ENCODE data around the gene SLAMF9.
A peak's percentile ranks its signal among the peaks of the same experiment; 100 is the strongest.

SLAMF9 gene

GRCh38 chr1:159945483-159946241, 8.4 kb downstream of the SLAMF9 start, which contains the start of gene IGSF9:
TSS of gene IGSF9 (minus strand) at chr1:159945613. CDS start at chr1:159943454, 2,159 bp downstream.
- peak; percentile 96 for DNase-seq

DNA sequence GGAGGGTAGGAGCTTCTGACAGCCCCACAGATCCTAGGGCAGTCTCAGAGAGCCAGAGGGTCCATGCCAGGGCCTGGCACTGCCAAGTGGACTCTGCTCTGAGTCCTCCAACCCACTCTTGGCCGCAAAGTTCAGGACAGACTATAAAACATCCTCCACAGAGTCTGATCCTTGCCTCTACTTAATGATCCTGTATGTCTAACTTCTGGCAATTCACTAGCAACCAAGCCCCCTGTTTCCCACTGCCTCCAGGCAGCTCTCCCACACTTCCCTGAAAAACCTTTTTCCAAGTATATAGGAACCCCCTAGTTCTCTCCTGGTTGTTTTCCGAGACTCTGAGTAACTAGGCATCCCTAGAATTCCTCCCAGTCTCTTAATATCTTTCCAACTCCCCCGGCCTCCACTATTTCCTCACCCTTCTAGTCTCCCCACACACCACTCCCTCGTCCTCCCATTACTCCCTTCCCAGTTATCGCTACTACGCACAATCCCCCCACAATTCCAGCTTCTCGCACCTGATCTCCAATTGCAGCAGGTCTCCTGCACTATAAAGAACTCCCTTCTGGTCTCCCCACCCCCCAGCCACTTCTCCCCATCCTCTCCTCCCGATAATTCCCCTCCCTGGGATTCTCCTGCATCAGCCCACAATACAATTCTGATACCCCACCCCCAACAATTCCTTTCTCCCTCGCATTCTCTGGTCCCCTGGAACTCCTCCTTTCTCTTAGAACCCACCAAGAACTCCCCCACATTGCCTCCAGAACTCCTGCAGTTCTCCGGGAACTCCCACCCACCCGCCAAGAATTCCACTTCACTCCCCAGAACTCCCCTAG, 9.2 kb downstream of the SLAMF9 start:
- DNase-seq, result no peak

DNA sequence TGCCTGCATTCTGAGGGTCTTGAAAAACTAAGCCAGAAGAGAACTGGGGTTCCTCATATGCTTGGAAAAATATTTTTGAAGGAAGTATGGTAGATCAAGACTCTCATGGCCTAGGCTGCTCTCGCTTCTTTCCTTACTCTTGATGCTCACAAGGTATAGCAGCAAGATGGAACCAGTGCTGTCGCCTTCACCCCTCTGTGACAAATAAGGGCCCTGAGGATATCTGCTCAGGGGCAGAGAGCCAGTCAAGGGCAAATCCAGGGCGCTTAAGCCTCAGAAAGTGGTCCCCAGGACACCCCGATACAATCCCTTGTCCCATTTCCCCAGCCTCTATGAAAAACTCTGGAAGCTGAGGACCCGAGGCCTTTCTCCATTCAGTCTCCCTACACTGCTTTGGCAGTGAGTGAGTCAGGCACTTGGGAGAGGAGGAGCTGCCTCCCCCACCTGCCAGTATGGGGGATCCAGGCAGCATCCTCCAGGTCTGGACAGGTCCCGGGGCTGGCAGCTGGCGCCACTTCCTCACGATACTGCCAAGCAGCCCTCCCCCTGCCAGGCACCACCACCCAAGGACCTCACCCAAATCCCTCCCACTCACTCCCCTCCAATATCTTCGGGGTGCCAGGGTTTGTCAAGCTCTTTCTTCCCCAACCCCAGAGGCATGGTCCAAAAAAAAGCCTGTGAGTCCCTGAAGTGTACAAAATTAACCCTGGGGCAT, 10.0 kb downstream of the SLAMF9 start:
- DNase-seq, result peak; percentile 40

DNA sequence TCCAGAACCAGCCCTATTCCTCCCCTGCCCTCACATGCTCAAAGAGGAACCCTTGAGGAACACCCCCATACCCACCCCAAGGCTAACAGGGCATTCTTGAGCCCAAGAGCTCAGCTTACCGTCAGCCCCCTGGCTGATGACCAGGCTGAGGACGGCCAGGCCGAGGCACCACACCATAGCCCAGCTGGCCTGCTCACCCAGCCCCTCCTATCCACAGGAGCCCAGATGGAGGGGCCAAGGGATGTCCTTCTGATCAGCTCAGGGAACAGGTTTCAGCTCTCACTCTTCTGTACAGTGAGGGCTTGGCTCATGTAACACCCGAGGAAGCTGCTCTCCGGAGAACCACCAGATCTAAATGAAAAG, 10.8 kb downstream of the SLAMF9 start:
- no peak for DNase-seq

GRCh38 chr1:159942632-159943277, 11.3 kb downstream of the SLAMF9 start:
- DNase-seq, result no peak

DNA sequence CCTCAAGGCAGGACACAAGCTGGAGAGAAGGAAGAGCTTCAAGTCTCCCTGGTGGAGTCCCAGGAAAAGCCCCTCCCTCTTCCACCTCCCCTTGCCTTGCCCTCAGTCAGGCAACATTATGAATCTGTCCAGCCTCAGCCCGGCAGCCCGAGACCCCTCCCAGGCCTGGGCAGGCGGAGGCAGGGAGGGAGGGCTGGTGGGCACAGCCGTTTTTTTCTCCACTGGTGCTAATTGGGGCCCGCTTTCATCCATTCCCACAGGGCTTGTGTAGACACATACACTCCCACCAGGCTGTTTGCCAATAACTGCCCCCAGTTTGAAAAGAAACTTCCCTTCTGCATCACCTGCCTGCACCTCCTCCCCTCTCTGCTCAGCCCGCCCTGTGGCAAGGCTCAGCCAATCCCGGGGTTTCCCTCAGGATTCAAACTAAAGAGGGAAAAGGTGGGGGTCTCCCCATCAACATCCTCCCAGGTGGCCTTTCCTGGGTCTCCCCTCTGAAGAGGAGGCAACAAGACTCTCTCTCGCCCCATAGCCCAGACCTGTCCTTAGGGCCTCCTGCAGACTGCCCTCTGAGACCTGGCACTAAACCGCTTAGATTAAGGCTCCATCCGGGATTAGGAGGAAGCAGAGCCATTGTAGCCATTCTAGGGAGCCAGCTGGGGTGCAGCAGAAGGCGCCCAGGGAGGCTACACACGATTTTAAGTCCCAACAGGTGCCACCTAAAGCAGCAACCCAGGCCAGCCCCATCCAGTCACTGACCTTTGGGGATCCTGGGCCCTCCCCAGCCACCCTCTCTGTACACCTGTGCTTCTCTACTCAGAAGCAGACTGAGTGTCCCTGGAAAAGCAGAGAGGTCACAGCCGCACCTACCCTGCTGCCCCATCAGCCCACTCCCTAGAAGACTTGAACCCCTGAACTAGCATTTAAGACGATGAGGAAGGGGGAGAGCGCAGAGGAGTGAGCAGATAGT, 12.2 kb downstream of the SLAMF9 start:
- no peak for DNase-seq

DNA sequence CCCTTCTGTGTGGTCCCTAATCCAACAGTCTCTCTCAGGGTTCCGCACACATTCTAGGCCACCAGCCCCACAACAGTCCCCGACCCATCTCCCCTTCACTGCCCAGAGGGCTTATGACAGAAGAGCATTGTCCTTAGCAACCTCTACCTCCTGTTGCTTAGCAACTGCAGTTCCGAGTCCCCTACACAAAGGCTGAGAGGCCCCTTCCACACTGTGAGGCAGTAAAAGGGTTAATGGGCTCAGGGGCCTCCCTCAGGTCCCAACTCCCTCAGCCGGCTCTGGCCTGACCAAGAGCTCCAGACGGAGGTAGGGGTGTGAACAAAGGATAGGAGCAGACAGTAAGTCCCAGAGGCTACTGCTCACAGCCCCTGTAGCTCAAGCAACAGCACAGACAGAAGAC, 12.9 kb downstream of the SLAMF9 start:
- DNase-seq, result no peak

DNA sequence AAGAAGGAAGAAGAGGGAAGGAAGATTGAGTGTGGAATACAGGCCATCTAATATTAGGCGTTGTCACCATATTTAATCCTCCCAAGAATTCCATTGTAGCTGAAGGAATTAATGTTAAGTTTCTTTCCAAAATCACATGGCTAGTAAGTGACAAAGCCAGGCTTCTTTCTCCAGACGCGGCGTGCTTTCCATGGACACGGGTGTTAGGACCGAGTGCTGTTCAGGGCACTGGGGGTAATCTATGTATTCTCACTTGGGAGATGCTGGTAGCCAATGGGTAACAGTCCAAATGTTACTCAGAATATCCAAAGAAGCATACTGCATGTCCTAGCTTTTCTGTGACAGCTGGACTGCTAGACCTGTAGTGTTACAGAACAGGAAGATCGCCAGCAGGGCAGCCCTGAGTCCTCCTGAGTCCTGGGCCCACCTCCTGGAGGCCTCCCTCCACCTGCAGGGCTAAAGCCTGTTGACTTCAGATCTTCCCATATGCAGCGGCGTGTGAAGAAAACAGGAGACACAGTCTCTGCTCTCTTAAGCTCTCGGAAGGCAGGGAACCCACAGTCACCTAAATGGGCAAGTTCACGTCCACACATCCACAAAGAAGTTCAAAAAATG, 13.9 kb downstream of the SLAMF9 start:
- no peak for DNase-seq

DNA sequence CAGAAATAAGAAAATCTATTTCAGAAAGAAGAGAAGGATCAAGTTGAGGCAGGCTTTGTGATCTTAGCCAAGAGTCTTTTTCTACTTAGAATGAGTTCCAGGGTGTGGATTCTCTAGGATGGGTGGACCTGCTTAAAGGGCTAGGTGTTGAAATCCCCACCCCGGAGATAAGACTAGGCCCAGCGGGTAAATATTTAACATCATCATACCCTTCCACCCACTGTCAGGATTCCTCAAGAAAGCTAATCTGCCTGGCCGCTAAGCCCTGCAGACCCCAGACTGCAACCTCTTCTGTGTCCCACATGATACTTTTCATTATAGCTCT, 14.4 kb downstream of the SLAMF9 start:
- no peak for DNase-seq

DNA sequence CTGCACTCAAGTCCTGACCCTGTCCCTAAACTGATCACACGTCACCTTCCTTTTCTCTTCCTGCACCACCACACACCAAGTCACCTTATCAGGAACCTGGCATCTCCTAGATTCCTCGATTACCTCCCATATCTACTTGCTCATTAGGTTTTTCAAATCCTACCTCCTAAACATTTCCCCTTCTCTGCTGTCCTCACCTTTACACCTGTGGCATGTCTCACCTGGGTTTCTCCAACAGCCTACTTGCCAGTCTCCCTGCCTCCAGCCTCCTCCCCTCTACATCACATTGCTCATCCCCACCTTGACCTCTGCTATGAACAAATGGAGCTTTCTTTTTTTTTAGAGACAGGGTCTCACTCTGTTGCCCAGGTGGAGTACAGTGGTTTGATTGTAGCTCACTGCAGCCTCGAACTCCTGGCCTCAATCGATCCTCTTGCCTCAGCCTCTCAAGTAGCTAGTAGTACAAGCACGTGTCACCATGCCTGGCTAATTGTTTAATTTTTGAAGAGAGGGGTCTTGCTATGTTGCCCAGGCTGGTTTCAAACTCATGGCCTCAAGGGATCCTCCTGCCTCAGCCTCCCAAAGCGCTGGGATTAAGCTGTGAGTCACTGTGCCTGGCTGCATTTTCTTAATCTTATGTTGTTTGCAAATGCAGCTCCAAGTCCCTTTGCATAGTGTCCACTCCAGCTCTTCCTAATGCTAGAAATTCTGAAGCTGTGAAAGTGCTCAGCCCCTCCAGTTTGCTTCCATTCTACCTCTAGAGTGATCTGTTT, 14.9 kb downstream of the SLAMF9 start:
- DNase-seq, result no peak

DNA sequence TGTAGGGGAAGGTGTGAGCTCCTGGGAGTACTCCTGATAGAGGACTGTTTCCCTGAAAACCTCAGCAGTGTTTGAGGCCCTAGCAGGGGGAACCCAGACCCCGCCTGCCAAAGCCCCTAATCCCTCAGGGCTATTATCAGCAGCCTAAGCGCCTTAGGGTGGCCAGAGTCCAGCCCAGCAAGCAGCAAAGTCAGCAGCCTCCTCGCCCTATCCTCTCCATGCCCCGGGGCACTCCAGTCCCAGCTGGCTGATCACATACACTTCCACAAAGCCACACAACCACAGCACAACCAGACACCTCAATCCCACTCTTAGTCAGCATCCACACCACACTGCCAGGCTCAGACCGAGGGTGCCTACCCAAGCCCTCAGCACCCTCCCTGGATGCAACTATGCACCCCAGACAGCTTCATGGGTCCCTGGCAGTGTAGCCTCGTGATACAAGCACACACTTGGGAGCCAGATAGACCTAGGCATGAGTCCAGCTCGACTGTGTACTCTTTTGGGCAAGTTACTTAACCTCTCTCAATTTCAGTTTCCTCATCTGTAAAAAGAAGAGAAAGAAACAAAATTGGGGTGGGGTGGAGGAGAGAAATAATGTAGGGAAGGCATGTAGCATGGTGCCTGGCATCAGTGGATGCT, 15.7 kb downstream of the SLAMF9 start:
- DNase-seq, result no peak

DNA sequence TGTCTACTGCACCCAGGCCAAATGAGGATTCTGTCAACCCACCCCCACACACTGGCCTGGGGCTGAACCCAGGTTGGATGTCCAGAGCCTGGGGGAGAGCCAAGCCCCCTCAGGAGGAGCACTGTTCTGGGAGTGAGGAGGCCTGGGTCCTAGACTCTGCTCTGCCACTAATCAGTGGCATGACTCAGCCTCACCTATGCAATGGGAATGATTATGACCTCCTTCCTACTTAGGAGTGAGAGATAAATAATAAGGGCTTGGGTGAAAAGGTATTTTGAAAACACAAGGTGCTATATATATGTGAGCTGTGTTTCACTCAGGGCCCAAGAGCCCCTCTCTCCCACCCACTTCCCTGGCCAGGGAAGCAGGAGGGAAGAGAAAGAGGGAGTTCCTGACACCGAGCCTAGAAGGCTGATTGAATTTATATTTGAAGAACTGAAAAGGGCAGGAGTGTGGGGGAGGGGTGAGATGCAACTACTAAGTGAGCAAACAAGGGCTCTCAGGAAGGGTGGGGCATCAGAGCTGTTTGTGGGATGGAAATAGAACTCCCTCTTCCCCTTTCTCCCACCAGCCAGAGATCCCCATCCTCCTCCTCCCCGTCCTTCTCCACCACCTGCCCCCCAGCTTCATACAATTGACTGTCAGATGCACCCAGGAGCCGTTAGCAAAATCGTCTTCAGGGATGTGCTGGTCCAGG, 16.8 kb downstream of the SLAMF9 start:
- DNase-seq, result peak; percentile 51

DNA sequence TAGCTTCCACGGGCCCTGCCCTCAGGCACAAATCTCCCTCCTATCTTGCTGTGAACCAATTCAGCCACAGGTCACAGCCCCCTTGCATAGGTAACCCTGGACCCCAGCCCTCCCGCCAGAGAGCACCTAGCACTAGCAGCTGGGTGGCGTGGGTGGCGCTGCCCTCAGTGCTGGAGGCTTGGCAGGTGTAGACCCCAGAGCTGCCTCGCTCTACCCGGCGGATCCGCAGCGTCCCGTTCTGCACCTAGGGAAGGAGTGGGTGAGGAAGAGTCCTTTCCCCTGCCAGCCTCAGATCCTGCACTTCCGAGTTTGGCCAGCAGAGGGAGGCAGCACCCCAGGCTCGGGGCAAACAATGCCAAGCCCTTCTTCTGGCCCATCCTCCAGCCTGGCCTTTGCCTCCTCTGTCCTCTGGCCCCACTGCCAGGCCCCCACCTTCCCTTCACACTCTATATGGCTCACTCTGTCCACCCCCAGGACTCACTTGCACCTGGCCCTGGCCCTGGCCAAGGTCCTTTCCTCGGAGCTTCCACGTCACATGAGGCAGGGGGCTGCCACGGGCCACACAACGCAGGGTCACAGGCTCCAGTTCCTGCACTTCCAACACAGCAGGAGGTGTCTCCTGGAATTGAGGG, 17.6 kb downstream of the SLAMF9 start:
- peak; percentile 59 for DNase-seq

- no peak for DNase-seq
Observed at GRCh38 chr1:159935719-159936272, 18.2 kb downstream of the SLAMF9 start.

- DNase-seq, result no peak
Observed at GRCh38 chr1:159935305-159935704, 18.7 kb downstream of the SLAMF9 start.

DNA sequence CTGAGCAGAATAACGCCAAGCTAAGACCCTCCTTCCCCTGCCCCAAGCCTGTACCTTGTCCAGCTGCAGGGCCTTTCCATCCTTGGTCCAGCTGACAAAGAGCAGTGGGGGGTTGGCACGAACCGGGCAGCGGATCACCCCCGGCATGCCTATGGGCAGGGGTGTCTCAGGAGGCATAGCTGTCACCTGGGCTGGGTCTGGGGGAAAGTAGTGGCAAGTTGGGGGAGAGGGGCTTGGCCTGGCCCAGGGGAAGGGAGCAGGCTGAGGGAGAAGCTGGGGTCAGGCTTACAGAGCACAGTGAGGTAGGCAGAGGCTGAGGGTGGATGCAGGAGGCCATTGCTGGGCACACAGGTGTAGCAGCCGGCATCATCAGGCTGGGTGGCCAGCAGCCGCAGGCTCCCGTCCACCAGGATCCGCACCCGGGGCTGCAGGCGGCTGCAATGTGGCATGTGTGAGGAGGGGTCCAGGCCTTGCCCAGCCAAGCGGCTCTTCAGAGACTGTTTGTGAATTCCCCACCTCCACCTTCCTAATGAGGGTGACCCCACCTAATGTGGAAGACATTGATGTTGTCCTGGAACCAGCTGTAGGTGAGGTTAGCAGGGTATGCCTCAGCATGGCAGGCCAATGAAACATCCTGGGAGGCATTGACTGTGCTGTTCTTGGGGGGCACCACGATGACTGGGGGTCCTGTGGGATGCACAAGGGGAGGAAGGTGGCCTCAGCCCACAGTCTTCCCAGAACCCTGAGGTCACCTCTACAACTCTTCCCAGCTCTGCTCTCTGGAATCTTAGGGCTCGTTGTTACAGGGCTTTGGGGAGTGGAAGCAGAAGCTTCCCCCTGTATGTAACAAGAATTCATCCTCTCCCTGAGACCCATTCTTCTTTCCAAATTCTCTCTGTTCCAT, 19.6 kb downstream of the SLAMF9 start:
- no peak for DNase-seq

DNA sequence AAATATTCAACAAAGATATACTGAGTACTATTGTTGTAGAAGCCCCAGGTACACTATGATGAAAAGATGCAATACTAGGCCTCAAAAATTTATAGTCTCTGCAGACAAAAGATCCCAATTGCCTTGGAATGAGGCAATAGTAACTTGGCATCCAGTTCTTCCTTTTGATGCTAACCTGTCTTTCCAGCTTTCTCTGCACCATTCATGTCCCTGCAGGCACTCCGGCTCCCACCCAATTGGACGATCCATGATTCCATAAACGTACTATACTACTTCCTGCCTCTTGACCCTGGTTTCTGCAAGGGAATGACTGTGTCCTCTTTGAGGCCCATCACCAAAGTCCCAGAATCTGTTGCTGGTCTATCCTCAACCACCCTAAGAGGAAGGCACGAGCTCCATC, 20.7 kb downstream of the SLAMF9 start:
- DNase-seq, result no peak

Data from DMS153 (cell line).